Measurements from ENCODE around the gene TRIM65.
"Not testable (repeated sequence)": the region's sequence is repeated elsewhere in the genome, so short reads cannot be mapped to it uniquely, and the experiment has no call there.

The TRIM65 gene

DNA sequence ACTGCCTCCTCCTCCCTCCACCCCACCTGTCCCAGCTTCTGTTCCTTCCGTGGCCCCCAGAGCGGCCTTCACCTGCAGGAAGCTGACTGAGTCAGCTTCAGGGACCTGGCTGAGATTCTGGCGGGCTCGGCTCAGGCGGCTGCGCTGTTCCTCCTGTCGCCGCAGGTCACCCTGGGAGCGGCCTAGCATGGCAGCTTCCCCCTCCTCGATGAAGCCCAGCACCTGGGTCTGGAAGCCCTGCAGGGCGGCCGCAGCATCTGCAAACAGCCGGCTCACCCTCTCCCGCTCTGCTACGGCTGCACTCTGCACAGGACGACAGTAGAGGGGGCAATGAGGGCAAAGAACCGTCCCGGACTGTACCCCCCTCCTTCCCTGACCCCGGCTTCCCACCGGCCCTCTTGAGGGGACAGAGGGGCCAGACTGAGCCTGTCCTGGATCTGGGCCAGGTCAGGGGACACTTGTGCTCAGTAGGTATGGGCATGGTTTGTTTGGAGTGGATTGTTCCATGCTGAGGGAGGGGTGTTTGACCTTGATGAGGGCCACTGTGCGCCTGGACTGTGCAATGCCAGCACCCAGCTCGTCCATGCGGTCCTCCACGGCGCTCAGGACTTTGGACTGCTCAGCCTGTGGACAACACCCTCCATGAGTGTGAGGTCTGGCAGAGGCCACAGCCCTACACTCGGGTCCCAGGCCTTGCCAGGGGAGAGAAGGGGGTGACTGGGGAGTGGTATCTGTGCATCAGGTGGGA lies 20.4 kb downstream of the TRIM65 start:
- in situ Hi-C loops (cut with MboI; ENCODE audit: low sequenced_read_pairs): no loop called here

DNA sequence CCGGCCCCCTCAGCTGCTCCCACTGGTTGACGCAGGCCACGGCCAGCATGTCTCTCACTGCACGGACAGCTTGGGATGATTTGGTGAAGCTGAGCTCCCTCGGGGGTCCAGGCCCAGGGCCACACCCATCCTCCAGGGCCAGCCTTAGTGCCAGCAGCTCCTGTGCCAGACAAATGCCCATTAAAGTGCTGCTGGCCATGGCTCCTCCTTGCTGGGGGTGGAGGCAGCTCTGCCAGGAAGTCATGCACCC lies 20.9 kb downstream of the TRIM65 start:
- in situ Hi-C loops (cut with MboI; ENCODE audit: low sequenced_read_pairs): no loop called here

DNA sequence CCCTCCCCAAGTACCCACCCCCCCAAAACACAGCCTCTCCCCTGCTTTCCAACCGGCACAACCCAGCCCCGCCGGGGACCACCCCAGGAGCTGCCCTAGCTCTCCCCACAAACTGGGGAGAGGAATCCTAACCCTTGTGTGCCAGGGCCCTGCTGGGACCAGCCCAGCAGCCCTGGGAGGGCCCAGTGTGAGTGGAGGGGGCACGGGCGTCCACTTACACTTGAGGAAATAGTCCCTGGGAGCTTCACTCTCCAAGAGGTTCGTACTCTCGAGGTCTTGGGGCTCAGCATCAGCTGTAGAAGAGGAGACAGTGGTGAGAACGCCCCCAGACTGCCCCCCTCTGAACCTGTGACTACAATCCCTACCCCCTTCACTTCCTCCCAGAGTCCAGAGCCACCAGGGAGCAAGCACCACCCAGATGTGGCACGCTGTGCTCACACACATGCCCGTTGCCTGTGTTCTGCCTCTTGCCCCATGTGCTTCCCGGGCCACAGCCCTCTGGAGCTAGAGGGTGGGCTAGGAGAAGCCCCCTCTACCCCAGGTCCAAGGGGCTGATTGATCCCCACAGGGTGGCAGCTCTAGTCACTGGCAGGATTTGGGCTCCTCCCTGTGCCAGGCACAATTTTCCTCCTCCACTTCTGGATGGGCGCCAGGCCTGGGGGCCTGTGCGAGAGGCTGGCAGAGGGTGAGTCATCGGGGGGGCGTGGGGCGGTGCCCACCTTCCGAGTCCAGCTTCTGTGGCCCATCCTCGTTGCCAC lies 21.4 kb downstream of the TRIM65 start:
- in situ Hi-C loops (cut with MboI; ENCODE audit: low sequenced_read_pairs): no loop called here

DNA sequence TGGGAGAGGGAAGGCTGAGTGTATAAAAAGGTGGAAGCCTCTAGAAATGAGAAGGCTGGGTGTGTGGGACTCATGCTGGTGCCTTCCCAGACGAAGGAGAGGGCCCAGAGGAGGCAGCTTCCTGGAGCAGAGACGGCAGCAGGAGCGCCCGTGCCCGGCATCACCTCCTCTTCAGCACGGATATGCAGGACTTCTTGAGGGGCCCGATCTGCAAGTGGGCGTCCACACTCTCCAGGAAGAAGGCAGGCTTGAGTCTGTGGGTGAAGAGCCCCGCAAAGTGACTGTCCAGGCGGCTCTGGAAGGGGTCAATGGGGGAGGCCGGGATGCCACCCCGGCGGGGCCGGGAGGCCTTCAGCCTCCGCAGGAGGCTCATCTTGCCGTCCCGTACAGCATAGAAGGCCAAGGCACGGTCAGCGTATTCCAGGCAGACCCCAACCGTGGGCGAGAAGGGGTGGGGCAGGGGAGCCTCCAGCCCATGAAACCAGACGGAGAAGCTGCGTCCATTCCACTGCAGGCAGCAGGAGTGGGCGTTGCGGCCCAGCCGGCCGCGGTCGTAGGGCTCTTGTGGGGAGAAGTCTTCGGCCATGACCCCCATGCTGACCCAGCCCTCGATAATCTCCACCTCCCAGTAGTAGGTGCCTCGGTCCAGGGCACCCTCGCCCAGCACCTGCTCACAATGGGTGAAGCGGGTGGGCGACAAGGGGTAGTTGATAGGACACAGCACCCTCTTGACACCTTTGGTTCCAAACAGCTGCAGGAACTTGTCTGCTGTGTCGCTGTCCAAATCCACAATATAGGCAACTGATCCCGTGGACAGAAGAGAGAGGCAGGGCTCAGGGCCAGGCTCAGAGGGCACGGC lies 22.2 kb downstream of the TRIM65 start:
- in situ Hi-C loops (cut with MboI; ENCODE audit: low sequenced_read_pairs): no loop called here

DNA sequence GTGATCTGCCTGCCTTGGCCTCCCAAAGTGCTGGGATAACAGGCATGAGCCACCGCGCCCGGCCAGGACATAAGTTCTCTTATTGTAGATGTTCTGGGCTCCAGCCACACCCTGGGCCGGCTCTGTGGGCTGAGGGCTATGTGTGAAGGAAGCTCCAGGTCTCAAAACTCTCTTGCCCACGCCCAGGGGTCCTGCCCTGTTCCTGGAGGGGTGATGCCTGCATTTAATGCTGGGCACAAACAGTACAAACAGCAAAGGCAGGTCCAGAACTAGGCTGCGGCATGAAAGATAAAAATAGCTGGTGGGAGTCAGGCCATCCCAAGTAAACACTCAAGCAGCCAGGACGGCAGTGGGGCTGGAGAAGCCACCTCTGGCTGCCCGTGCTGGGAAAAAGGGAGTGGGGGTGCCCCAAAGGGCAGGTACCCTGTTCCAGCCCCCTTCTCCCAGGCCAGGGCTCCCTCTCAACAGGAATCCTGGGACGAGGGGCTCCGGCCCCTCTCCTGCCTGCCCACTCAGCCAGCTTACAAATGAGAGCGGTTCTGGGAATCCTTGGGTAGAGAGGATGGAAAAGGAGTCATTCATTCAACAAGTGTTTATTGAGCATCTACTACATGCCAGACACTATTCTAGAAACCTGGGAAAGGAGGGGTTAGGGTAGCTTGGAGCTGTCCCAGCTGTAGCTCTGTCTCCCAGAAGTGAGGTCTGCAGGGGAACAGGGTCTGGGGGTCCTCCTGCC lies 23.0 kb downstream of the TRIM65 start:
- in situ Hi-C loops (cut with MboI; ENCODE audit: low sequenced_read_pairs): no loop called here

DNA sequence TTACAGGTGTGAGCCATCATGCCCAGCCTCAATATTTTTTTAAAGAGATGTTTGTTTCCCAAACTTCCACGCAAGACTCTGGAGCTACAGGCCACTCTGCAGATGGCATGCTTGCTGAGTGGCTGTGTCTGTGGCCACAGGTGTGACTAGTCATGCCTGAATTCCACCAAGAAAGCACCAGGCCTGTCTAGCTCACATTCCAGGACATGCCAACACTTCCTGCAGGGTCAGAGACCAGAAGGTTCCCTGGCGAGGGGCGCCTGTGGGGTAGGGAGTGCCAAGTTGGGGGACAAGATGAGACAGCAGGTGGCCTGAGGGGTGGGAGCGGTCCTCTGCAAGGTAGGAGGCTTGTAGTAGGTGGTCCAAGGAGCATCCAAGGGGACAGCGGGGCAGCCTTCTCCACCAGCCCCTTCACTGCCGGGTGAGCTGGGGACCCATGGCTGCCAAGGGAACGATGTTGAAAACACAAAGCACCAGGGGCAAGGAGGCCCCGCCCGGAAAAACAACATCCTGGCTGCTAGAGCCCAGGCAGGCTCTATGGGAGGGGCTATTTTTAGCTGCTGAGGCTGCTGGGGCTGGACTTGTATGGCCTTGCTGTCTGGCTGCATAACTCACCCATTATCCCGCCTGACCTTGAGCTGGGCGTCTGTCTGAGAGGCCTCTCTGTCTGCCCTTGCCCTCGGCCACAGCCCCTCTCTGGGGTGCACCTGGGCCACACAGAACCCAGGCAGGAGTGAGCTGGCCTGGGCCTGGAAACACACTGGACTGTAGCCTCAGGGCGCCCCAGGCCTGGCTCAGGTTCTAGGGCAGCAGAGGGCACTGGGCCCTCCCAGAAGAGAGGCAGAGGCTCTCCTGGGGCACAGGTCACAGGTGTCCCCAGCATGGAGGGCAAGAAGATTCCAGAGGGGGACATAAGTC lies 24.1 kb downstream of the TRIM65 start:
- in situ Hi-C loops (cut with MboI; ENCODE audit: low sequenced_read_pairs): no loop called here

DNA sequence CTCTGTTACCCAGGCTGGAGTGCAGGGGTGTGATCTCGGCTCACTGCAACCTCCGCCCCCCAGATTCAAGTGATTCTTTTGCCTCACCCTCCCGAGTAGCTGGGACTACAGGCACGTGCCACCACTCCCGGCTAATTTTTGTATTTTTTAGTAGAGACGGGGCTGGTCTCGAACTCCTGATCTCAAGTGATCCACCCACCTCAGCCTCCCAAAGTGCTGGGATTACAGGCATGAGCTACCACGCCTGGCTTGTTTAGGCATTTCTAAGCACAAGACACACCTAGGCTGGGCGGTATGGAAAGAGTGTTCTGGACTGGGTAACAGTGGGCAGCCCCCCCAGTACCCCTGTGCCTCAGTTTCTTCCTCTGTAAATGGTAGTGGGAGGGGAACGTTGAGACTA lies 26.5 kb downstream of the TRIM65 start:
- in situ Hi-C loops (cut with MboI; ENCODE audit: low sequenced_read_pairs): not testable (repeated sequence)

DNA sequence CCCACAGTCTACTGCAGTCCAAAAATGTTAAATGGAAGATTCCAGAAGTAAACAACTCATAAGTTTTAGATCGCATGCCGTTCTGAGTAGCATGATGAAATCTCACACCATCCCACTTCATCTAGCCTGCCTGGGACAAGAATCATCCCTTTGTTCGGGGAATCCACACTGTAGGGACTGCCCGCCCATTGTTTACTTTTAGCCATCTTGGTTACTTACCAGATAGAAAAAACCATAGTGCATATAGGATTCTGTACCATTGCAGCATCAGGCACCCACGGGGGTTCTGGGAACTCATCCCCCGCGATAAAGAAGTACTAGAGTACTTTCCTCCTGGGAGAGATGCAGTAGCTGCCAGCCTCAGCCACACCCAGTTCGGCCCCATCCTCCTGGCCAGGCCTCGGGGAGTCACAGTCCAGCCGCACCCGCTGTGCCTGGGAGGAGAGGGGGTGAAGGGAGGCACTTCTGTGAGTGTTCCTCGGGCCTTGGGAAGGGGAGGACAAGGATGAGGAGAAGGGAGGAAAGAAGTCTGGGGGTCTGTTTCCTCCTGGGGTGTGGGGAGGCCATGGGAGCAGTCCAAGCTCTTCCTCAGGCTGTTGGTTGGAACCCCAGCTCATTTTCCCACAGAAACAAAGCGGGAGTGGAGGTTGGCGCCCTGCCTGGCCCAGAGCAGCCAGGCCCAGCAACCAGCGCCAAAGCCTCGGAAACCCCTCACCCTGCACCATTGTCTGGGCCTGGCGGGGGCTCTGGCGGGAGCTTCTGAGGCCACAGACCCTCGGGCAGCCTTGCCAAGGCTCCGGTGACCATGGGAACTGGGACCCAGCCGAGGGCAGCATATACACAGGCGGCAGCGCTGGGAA lies 27.2 kb downstream of the TRIM65 start:
- in situ Hi-C loops (cut with MboI; ENCODE audit: low sequenced_read_pairs): no loop called here

DNA sequence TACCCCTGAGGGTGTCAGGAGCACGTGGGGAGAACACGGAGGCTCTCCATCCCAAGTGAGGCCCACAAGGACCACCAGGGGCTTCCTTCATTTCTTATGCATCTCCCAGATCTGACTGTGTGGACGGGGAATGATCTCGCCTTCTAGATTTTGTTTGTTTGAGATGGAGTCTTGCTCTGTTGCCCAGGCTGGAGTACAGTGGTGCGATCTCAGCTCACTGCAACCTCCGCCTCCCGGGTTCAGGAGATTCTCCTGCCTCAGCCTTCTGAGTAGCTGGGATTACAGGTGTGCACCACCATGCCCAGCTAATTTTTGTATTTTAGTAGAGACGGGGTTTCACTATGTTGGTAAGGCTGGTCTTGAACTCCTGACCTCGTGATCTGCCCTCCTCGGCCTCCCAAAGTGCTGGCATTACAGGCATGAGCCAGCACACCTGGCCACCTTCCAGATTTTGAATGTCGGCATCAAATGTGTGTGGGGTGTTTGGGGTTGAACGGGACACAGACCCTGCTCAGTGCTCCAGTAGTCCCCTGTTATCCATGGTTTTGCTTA lies 27.9 kb downstream of the TRIM65 start:
- in situ Hi-C loops (cut with MboI; ENCODE audit: low sequenced_read_pairs): not testable (repeated sequence)

DNA sequence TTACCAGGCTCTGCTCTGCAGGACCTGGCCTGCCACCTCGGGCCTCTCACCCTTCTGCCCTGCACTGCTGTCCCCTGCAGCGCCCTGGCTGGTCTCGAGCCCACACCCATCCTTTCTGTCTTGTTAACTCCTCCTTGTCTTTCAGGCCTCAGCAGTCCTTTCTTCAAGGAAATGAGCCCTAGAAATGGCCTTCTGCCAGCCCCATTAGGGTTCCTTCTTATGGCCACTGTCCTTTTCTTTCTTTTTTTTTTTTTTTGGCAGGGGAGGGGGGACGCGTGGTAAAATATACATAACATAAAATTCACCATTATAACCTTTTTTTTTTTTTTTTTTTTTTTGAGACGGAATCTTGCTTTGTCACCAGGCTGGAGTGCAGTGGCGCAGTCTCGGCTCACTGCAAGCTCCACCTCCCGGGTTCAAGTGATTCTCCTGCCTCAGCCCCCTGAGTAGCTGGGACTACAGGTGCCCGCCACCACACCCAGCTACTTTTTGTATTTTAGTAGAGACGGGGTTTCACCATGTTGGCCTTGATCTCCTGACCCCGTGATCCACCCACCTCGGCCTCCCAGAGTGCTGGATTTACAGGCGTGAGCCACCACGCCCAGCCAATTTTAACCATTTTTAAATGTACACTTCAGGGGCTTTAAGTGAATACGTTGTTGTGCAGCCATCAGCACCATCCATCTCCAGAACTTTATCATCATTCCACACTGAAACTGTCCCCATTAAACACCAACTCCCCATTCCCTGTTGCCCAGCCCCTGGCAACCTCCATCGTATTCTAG lies 31.2 kb downstream of the TRIM65 start:
- in situ Hi-C loops (cut with MboI; ENCODE audit: low sequenced_read_pairs): not testable (repeated sequence)

DNA sequence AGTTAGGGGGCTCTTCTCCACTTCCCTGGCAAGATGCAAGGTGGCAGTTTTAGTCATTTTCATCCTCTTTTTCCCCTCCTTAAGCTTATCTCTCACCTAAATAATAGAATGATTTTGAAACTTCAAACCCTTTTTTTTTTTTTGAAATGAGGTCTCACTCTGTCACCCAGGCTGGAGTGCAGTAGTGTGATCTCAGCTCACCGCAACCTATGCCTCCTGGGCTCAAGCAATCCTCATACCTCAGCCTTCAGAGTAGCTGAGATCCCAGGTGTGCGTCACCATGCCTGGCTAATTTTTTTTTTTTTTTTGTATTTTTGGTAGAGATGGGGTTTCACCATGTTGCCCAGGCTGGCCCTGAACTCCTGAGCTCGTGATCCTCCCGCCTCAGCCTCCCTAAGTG lies 31.9 kb downstream of the TRIM65 start:
- in situ Hi-C loops (cut with MboI; ENCODE audit: low sequenced_read_pairs): not testable (repeated sequence)

DNA sequence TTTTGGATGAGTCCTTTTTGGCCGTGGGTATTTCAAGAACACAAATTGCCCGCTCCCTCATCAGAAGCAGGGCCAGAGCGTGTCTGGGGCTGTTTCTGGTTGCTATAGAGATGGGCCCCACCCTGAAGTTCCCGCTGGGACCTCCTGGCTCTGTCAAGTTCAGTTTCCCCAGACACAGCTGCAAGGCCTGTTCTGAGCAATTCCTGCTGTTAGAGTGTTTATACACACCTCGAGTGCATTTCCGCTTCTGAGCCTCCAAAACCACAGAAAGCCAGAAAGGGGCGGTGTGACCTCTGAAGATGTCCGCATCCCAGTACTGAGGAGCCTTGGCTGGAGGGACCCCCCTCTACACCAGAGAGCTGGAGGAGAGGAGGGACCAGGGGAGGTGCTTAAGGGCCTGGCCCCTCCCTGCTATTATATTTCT lies 32.3 kb downstream of the TRIM65 start:
- in situ Hi-C loops (cut with MboI; ENCODE audit: low sequenced_read_pairs): no loop called here

DNA sequence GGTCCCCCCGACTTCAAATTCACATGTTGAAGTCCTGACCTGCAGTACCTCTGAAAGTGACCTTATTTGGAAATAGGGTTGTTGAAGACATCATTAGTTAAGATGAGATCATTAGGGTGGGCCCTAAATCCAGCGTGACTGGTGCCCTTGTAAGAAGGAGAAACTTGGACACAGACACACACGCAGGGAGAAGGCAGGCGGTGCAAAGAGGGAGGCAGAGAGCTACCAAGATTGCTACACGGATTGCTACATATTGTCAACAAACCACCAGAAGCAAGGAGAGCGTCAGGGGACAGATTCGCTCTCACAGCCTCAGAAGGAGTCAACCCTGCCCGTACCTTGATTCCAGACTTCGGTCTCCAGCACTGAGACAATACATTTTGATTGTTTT lies 34.8 kb downstream of the TRIM65 start:
- in situ Hi-C loops (cut with MboI; ENCODE audit: low sequenced_read_pairs): no loop called here

DNA sequence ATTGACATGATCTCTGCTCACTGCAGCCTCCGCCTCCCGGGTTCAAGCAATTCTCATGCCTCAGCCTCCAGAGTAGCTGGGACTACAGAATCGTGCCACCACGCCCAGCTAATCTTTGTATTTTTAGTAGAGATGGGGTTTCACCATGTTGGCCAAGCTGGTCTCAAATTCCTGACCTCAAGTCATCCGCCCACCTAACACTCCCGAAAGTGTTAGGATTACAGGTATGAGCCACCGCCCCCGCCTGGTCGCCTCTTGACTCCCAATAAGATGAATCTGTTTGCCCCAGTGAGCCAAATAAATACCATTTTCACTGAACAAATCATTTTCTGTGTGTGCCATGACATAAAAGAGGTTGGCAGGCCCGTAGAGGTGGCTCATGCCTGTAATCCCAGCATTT lies 37.4 kb downstream of the TRIM65 start:
- in situ Hi-C loops (cut with MboI; ENCODE audit: low sequenced_read_pairs): not testable (repeated sequence)

DNA sequence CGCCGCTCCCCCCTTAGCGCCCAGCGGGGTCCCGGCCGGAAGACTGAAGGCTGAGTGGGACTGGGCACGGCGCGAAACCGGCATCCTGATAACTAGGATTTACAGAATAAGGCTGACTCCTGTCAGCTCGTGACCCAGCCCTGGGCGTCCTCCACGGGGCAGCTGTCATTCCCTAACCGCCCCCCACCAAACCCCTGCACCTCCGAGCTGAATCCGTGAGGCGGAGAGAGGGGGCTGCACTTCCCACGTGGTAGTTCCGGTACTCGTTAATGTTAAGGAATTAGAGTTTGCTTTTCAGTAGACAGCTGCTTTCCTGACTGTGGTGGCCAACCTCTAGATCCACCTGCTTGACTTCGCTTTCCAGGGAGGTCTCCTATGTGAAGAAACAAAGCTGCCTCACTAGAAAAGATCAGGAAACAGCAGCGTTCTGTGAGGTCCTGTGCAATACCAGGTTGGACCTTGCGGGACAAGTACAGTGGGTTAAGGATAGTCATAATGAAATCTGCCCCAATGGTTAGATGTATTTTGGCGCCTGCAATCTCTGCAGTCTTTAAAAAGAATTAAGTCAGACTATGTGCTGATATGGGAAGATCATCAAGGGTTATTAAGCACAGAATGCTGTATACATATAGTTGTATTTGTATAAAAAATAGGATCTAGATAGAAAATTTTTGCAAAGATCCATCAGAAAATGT lies 40.5 kb downstream of the TRIM65 start:
- in situ Hi-C loops (cut with MboI; ENCODE audit: low sequenced_read_pairs): no loop called here

DNA sequence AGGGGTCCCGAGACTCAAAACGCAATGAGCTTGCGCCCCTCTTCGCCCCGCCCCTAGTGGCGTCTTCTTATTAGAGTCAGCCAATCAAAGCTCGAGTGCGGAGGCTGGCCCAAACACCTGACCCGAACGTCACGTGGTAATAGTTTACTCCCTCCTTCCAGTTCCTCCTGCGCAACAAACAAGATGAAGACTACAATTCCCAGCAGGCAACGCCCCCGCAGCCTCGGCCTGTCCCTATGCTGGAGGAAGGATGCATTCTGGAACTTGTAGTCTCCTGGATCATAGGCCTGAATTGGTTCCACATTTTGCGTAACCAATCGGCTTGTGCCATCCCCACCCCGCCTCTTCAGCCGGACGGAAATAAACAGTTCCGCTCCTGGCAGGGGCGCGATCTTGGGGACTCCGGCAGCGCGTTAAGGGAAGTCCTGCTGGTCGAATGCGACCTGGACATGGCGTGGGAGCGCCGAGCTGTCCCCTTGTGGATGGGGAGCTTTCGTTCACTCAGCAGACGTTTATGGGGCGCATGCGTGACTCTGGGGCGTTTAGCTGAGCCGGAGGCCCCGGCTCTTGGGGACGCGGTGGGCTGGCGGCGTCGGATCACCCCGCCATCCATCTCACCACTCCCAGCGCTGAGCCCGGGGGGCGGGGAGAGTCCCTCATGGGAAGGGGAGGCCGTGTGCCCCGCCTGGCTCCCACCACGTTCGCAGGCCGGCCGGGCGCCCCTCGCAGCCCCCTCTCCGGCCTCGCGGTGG lies 41.3 kb downstream of the TRIM65 start, which contains the start of gene WBP2:
TSS of gene WBP2 (minus strand) at position 26 of the 752 bp plus-strand sequence. CDS start 38 bp downstream, outside the sequence.
- in situ Hi-C loops (cut with MboI; ENCODE audit: low sequenced_read_pairs): no loop called here

DNA sequence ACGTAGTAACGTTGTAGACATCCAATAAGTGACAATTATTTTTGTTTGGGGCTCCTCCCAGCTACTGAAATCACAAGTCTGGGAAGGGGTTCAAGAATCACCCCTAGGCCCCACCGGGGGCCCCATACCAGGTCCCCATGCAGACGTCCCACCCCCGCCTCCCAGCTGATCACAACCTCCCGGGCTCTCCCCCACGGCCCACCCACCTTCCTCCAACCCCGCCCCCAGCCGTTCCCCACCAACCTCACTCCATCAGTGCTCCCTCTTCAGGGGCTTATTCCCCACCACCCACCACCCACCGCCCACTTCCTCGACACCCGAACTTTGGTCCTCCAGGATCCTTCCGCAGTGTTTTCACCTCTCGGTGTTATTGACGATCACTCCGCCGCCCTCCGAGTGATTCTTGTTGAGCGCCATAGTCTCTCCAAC lies 41.9 kb downstream of the TRIM65 start:
- in situ Hi-C loops (cut with MboI; ENCODE audit: low sequenced_read_pairs): no loop called here
